SK-N-SH (cell line): ENCODE measurements around the gene PIK3C2B. TPM values are rescaled to one million over a fixed set of nuclear protein-coding genes. Genes with fewer than 3 reads are reported as not detected.

Experiments
- CTCF ChIA-PET: fragments of 300-600, 350-600 bp; formaldehyde crosslinking; extraction: SDS; loops from one replicate; lab custom pipeline; 2021; lab: Yijun Ruan, JAX
- POLR2A ChIA-PET: fragments of 350-600 bp; sonication (Branson Sonifier 250); formaldehyde crosslinking; extraction: SDS; loops from one replicate; lab custom pipeline; 2020; ENCODE audit warnings: antibody characterized with exemption, inconsistent platforms; lab: Yijun Ruan, JAX
- DNase-seq: peaks from one replicate; pipeline ENCODE4 v3.0.0; 2012
- H2AFZ ChIP-seq: fragments of 200-600 bp; sonication (generic); 2 replicates; pipeline ENCODE4 v1.8.1; 2016; ENCODE audit warnings: antibody characterized with exemption, mild to moderate bottlenecking, low read depth
- H3F3A ChIP-seq: fragments of 200-600 bp; sonication (generic); replicated peaks from 2 replicates; pipeline ENCODE3; 2016; ENCODE audit warnings: antibody characterized with exemption, mild to moderate bottlenecking; ENCODE audit not compliant: insufficient read depth
- H3K27ac ChIP-seq, 2 experiments: fragments of 200-500 bp in 1 of 2; fragments of 200-600 bp in 1 of 2; sonication (Bioruptor generic) in 1 of 2; sonication (generic), shearing (Covaris generic) in 1 of 2; 2 replicates each; pipeline versions ENCODE4 v1.5.1 to v1.6.1; 2014 to 2016; ENCODE audit warnings: low read depth in 2 of 2, inconsistent platforms in 1 of 2, low read length in 1 of 2, mild to moderate bottlenecking in 1 of 2, mixed read lengths in 1 of 2
- H3K27me3 ChIP-seq: fragments of 200-600 bp; sonication (generic), shearing (Covaris generic); 2 replicates; pipeline ENCODE4 v1.6.1; 2016; ENCODE audit warnings: mixed run types; ENCODE audit not compliant: insufficient read depth
- H3K36me3 ChIP-seq, 2 experiments: fragments of 200-500 bp in 1 of 2; fragments of 200-600 bp in 1 of 2; sonication (Bioruptor generic) in 1 of 2; sonication (generic) in 1 of 2; replicated peaks in 1 of 2; 2 replicates each; pipeline versions ENCODE3 to v1.5.1; 2014 to 2016; ENCODE audit warnings: low read length in 1 of 2, mild to moderate bottlenecking in 1 of 2; ENCODE audit not compliant: insufficient read depth in 2 of 2, control insufficient read depth in 1 of 2
- H3K4me1 ChIP-seq, 2 experiments: fragments of 200-500 bp in 1 of 2; fragments of 200-600 bp in 1 of 2; sonication (Bioruptor generic) in 1 of 2; sonication (generic), shearing (Covaris generic) in 1 of 2; 2 replicates each; pipeline versions ENCODE4 v1.5.1 to v1.6.1; 2014 to 2016; ENCODE audit warnings: low read depth in 1 of 2, low read length in 1 of 2, mixed run types in 1 of 2; ENCODE audit not compliant: insufficient read depth in 2 of 2, control insufficient read depth in 1 of 2
- H3K4me2 ChIP-seq: fragments of 200-600 bp; sonication (generic), shearing (Covaris generic); 2 replicates; pipeline ENCODE4 v1.6.1; 2017; ENCODE audit warnings: mixed run types
- H3K4me3 ChIP-seq, 2 experiments: fragments of 200-500 bp in 1 of 2; fragments of 200-600 bp in 1 of 2; sonication (Bioruptor generic) in 1 of 2; sonication (generic), shearing (Covaris generic) in 1 of 2; 2 replicates each; pipeline versions ENCODE4 v1.5.1 to v1.8.1; 2014 to 2016; ENCODE audit warnings: low read depth in 2 of 2, inconsistent platforms in 1 of 2, low read length in 1 of 2, mild to moderate bottlenecking in 1 of 2, mixed read lengths in 1 of 2, moderate library complexity in 1 of 2
- H3K79me2 ChIP-seq: fragments of 200-600 bp; sonication (generic); 2 replicates; pipeline ENCODE4 v1.8.1; 2017; ENCODE audit warnings: mild to moderate bottlenecking; ENCODE audit not compliant: insufficient read depth
- H3K9ac ChIP-seq: fragments of 200-600 bp; sonication (generic); 2 replicates; pipeline ENCODE4 v1.6.1; 2017; ENCODE audit warnings: mixed run types
- H3K9me2 ChIP-seq: fragments of 200-600 bp; sonication (generic); 2 replicates; pipeline ENCODE4 v1.6.1; 2017; ENCODE audit warnings: mixed run types
- H3K9me3 ChIP-seq: fragments of 200-600 bp; sonication (generic); 2 replicates; pipeline ENCODE4 v1.6.1; 2017; ENCODE audit warnings: mixed run types, mild to moderate bottlenecking, moderate library complexity
- H4K20me1 ChIP-seq: fragments of 200-600 bp; sonication (generic); 2 replicates; pipeline ENCODE4 v1.6.1; 2017; ENCODE audit warnings: mild to moderate bottlenecking, mixed run types; ENCODE audit not compliant: insufficient read depth
- CHD2 ChIP-seq: fragments of 150-350 bp; IDR thresholded peaks from 2 replicates; pipeline ENCODE4 v1.6.1; 2018; ENCODE audit warnings: low read length; ENCODE audit not compliant: partially characterized antibody
- EZH2phosphoT487 ChIP-seq: fragments of 200-600 bp; sonication (generic); IDR thresholded peaks from 2 replicates; pipeline ENCODE4 v1.6.1; 2017; ENCODE audit warnings: low read depth, mixed run types, mild to moderate bottlenecking, antibody characterized with exemption, moderate library complexity, borderline replicate concordance
- FOXJ3 ChIP-seq: sonication (generic); formaldehyde crosslinking; IDR thresholded peaks from 2 replicates; pipeline ENCODE4 v1.5.1; 2020; ENCODE audit warnings: mild to moderate bottlenecking, missing genetic modification reagents
- GABPA ChIP-seq: IDR thresholded peaks from 2 replicates; pipeline ENCODE4 v1.4.0; 2012; ENCODE audit warnings: low read depth, mild to moderate bottlenecking
- JUND ChIP-seq: IDR thresholded peaks from 2 replicates; pipeline ENCODE4 v1.4.0; 2012
- MXI1 ChIP-seq: IDR thresholded peaks from 2 replicates; pipeline ENCODE4 v1.6.1; 2012; ENCODE audit warnings: mild to moderate bottlenecking, low read depth, low read length, improper control_type of control experiment
- NRF1 ChIP-seq: IDR thresholded peaks from 2 replicates; pipeline ENCODE4 v1.6.1; 2012; ENCODE audit warnings: low read depth, mild to moderate bottlenecking, low read length
- RAD21 ChIP-seq: IDR thresholded peaks from 2 replicates; pipeline ENCODE4 v1.6.1; 2012; ENCODE audit warnings: mild to moderate bottlenecking, low read length
- RFX5 ChIP-seq: IDR thresholded peaks from 2 replicates; pipeline ENCODE4 v1.6.1; 2012; ENCODE audit warnings: mild to moderate bottlenecking, improper control_type of control experiment, low read length
- RXRA ChIP-seq: IDR thresholded peaks from 2 replicates; pipeline ENCODE4 v1.4.0; 2012; ENCODE audit warnings: low read depth, mild to moderate bottlenecking, borderline replicate concordance
- SMC3 ChIP-seq: IDR thresholded peaks from 2 replicates; pipeline ENCODE4 v1.6.1; 2012; ENCODE audit warnings: low read depth, low read length, improper control_type of control experiment
- TCF12 ChIP-seq: IDR thresholded peaks from 2 replicates; pipeline ENCODE4 v1.4.0; 2012
- TEAD4 ChIP-seq: IDR thresholded peaks from 2 replicates; pipeline ENCODE4 v1.4.0; 2012; ENCODE audit warnings: mild to moderate bottlenecking, borderline replicate concordance; ENCODE audit not compliant: insufficient read depth
- WGBS: methylation state at CpG from one replicate; pipeline ENCODE4 v1.1.6; 2017; ENCODE audit warnings: low lambda C conversion rate; 5-methylcytosine and 5-hydroxymethylcytosine counted together
- polyA plus RNA-seq, 3 experiments: library from polyadenylated mRNA; depleted of rRNA; stranded (reverse); fragments of >200 nt; gene quantifications; 2 replicates each; pipeline ENCODE4 v1.2.3, GENCODE V29; 2012
- TF ChIP-seq, protein P1 (sequence below): fragments of 200-600 bp; sonication (generic); IDR thresholded peaks from 2 replicates; pipeline ENCODE4 v1.6.1; 2017; ENCODE audit warnings: antibody characterized with exemption, mild to moderate bottlenecking, moderate library complexity
- TF ChIP-seq, protein P2 (sequence below): IDR thresholded peaks from 2 replicates; pipeline ENCODE4 v1.4.0; 2012; ENCODE audit warnings: low read depth
- TF ChIP-seq, protein P3 (sequence below): IDR thresholded peaks from 2 replicates; pipeline ENCODE4 v1.4.0; 2012; ENCODE audit warnings: low read depth, borderline replicate concordance

PIK3C2B gene
- polyA plus RNA-seq, 1 of the 3 experiments (the other 2 are of a cell fraction) = 6.5 TPM

DNA sequence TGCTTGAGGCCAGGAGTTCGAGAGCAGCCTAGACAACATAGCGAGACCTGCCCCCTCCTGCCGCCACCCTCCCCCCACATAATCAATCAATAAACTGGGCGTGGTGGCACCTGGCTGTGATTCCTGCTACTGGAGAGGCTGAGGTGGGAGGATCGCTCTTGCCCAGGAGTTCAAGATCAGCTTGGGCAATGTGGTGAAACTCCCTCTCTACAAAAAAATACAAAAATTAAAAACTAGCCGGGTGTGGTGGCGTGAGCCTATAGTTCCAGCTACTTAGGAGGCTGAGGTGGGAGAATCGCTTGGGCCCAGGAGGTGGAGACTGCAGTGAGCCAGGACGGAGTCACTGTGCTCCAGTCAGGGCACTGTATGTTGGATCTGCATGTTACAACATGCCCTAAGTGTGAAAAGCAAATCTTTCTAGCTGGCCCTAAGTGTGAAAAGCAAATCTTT lies 14.6 kb upstream of the PIK3C2B start:
- 87% methylated on average over 9 of the region's 9 CpGs for WGBS

DNA sequence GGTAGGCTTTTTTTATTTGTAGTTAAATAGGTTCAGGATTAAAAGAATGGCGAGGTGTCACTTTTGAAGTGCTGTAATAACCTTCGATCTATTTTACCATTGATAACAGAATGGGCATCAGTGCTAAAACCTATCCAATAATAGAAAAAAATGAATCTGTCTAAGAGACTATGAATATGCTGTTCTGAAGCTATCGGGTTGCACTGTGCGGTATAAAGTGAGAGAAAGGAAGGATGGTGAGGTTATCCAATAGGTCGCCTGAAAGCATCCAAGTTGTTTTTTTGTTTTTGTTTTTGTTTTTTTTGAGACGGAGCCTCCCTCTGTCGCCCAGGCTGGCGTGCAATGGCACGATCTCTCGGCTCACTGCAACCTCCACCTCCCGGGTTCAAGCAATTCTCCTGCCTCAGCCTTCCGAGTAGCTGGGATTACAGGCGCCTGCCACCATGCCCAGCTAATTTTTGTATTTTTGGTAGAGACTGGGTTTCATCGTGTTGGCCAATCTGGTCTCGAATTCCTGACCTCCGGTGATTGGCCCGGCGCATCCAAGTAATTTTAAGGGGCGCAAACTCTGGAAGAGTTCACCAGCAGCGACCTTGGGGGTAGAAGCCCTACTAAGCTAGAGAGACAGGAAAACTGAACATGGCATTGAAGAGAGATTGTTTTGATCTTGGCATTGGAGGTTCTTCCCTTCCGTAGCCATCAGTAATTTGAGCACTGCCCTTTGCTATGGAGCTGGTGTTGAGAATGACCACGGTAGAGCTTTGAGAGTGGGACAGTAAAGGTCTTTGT lies 12.9 kb upstream of the PIK3C2B start:
- TF ChIP-seq, protein P1, sequence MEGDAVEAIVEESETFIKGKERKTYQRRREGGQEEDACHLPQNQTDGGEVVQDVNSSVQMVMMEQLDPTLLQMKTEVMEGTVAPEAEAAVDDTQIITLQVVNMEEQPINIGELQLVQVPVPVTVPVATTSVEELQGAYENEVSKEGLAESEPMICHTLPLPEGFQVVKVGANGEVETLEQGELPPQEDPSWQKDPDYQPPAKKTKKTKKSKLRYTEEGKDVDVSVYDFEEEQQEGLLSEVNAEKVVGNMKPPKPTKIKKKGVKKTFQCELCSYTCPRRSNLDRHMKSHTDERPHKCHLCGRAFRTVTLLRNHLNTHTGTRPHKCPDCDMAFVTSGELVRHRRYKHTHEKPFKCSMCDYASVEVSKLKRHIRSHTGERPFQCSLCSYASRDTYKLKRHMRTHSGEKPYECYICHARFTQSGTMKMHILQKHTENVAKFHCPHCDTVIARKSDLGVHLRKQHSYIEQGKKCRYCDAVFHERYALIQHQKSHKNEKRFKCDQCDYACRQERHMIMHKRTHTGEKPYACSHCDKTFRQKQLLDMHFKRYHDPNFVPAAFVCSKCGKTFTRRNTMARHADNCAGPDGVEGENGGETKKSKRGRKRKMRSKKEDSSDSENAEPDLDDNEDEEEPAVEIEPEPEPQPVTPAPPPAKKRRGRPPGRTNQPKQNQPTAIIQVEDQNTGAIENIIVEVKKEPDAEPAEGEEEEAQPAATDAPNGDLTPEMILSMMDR = no peak
- TF ChIP-seq, protein P2, sequence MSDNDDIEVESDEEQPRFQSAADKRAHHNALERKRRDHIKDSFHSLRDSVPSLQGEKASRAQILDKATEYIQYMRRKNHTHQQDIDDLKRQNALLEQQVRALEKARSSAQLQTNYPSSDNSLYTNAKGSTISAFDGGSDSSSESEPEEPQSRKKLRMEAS = peak; percentile 11; the same call in 1 of the 2 replicates
- TF ChIP-seq, protein P3, sequence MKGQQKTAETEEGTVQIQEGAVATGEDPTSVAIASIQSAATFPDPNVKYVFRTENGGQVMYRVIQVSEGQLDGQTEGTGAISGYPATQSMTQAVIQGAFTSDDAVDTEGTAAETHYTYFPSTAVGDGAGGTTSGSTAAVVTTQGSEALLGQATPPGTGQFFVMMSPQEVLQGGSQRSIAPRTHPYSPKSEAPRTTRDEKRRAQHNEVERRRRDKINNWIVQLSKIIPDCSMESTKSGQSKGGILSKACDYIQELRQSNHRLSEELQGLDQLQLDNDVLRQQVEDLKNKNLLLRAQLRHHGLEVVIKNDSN = no peak
- TF ChIP-seq RXRA (no peak), CHD2 (no peak), TEAD4 (no peak), MXI1 (peak; percentile 47; the same call in 1 of the 2 replicates), SMC3 (no peak)

More for the DNA sequence above, 14.6 kb upstream of the PIK3C2B start:
- H3K27ac ChIP-seq = no peak overlapping the region
- H3K4me2 ChIP-seq = no peak overlapping the region
- no peaks in the 10 kb centered on the region for H3K79me2 ChIP-seq
- no peak overlapping the region for H3K9ac ChIP-seq
- H3K36me3 ChIP-seq = no peaks in the 10 kb centered on the region
- no peak overlapping the region for H2AFZ ChIP-seq
- H3F3A ChIP-seq = peaks cover 31% of the 10 kb centered on the region
- H3K4me3 ChIP-seq = no peak overlapping the region
- H3K9me2 ChIP-seq = no peaks in the 10 kb centered on the region
- H3K9me3 ChIP-seq = no peaks in the 10 kb centered on the region
- H3K4me1 ChIP-seq = peaks cover 3 to 5% of the 10 kb centered on the region in 2 experiments; a peak in 2 of 4 replicates
- H3K27me3 ChIP-seq = no peaks in the 10 kb centered on the region
- TF ChIP-seq FOXJ3 (CRISPR knock-in tag) (no peak), RFX5 (no peak), NRF1 (no peak), GABPA (no peak), JUND (no peak), EZH2phosphoT487 (no peak), TCF12 (no peak), MXI1 (no peak), TEAD4 (no peak), RAD21 (no peak), RXRA (no peak)
- ChIA-PET CTCF (interaction anchor here (1.0 to 26.2 kb wide), 3 partner anchors 73 to 298 kb away, joined by 3 to 1005 read pairs (median 22); no protein-coding TSS in a partner anchor), POLR2A (no interaction called here)
- H4K20me1 ChIP-seq = peaks cover 3% of the 10 kb centered on the region
- no peak for DNase-seq

More for the DNA sequence above, 12.9 kb upstream of the PIK3C2B start:
- Histone ChIP-seq H3K4me2 (peak overlapping the region; percentile 78), H3K79me2 (no peaks in the 10 kb centered on the region), H3K9ac (peak overlapping the region; percentile 77), H4K20me1 (peaks cover 3% of the 10 kb centered on the region), H3K27ac (peak overlapping the region; percentile 92 to 95), H3K27me3 (no peaks in the 10 kb centered on the region), H3K9me2 (no peaks in the 10 kb centered on the region), H3K4me3 (peak overlapping the region; percentile 44 to 72), H2AFZ (peak overlapping the region; percentile 100), H3F3A (peaks cover 36% of the 10 kb centered on the region), H3K4me1 (peaks cover 3 to 5% of the 10 kb centered on the region in 2 experiments; a peak in 2 of 4 replicates), H3K36me3 (no peaks in the 10 kb centered on the region), H3K9me3 (no peaks in the 10 kb centered on the region)
- ChIA-PET POLR2A (interaction anchor here (0.7 to 3.6 kb wide), 4 partner anchors 9 to 58 kb away, joined by 3 to 51 read pairs (median 8); partner anchors contain the start of gene MDM4), CTCF (interaction anchor here (0.8 to 26.2 kb wide), 10 partner anchors 9 to 434 kb away, joined by 3 to 1005 read pairs (median 6); partner anchors contain the start of genes MDM4 and PIK3C2B)
- peak; percentile 59 for DNase-seq
- WGBS = under 1% methylated on average over 22 of the region's 22 CpGs
